ENCODE measurements around the gene ADAT3.

Gene ADAT3

DNA sequence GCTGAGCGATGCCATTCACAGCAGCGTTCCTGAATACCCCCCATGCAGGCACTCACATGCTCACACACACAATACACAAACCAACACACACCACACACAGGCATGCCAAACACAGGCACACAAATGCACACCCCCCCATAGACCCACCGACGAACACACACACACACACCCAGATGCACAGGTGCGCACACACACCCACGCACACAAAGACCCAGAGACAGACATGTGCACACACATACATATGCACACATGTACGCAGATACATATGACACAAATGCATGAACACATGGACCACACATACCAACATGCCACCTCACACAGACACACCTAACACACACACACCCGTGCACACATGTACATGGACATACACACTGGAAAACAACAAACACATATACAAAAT is 28.7 kb downstream of the ADAT3 start:
- Histone ChIP-seq H3K36me3 (replicated peaks; ENCODE audit: insufficient read depth, low read length) (no peaks in the 10 kb centered on the region), H3K9me3 (replicated peaks; ENCODE audit: insufficient read depth, low read length) (no peaks in the 10 kb centered on the region), H2AFZ (ENCODE audit: low read length) (no peak overlapping the region), H3K4me2 (ENCODE audit: low read depth, low read length) (no peak overlapping the region), H3K9me2 (replicated peaks; ENCODE audit: insufficient read depth, low read length) (no peaks in the 10 kb centered on the region), H3K9ac (ENCODE audit: low read length) (no peak overlapping the region), H3K27me3 (replicated peaks; ENCODE audit: insufficient read depth, low read length) (no peaks in the 10 kb centered on the region; the same call in 1 of the 2 replicates), H3F3A (ENCODE audit: insufficient read depth, low read length) (0 out of 2 replicates have a peak, but pooled peaks cover 2% of the 10 kb centered on the region), H4K20me1 (ENCODE audit: insufficient read depth, low read length) (no peaks in the 10 kb centered on the region), H3K79me2 (ENCODE audit: low read length) (no peaks in the 10 kb centered on the region), H3K4me3 (ENCODE audit: low read length) (no peak overlapping the region), H3K4me1 (ENCODE audit: low read length) (peaks cover 5% of the 10 kb centered on the region; the same call in 1 of the 2 replicates), H3K27ac (ENCODE audit: low read length) (no peak overlapping the region)
- DNase-seq: no peak
- TF ChIP-seq EZH2phosphoT487 (IDR thresholded peaks at IDR 0.05; ENCODE audit: low read length) (no peak), EZH2 (optimal IDR thresholded peaks at IDR 0.05; ENCODE audit: low read depth, low read length) (no peak)
- TF ChIP-seq, protein P1, sequence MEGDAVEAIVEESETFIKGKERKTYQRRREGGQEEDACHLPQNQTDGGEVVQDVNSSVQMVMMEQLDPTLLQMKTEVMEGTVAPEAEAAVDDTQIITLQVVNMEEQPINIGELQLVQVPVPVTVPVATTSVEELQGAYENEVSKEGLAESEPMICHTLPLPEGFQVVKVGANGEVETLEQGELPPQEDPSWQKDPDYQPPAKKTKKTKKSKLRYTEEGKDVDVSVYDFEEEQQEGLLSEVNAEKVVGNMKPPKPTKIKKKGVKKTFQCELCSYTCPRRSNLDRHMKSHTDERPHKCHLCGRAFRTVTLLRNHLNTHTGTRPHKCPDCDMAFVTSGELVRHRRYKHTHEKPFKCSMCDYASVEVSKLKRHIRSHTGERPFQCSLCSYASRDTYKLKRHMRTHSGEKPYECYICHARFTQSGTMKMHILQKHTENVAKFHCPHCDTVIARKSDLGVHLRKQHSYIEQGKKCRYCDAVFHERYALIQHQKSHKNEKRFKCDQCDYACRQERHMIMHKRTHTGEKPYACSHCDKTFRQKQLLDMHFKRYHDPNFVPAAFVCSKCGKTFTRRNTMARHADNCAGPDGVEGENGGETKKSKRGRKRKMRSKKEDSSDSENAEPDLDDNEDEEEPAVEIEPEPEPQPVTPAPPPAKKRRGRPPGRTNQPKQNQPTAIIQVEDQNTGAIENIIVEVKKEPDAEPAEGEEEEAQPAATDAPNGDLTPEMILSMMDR (IDR thresholded peaks at IDR 0.05; ENCODE audit: low read length): no peak

DNA sequence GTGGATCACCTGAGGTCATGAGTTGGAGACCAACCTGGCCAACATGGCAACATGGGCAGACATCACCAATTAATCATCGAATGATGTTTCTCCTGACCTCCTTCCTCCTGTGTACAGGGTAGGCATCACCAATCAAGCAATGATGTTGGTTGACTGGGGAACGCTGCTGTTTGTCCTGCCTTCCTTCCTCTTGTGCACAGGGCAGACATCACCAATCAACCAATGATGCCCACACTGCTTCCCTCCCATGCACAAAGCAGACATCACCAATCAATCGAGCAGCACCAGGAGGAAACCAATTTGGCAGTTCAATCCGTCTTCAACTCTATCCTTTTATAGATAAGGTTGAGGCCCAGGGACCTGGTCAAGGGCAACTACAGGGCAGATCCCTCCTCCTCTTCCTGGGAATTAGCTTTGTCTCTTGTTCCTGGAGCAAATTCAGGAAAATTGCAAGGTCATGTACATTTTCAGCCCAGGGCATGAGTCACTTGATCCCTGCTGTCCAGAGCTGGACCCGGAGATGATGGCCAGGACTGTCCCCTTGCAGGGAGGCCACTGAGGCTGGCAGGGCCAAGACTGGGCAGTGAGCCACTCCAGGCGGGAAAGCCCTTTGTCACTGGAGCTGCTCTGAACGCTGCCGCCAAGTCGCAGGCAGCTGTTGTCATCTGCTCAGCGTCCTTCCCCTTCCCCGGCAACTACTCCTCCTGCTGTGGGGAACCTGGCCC is 30.4 kb downstream of the ADAT3 start:
- H3K4me2 ChIP-seq (ENCODE audit: low read depth, low read length): no peak overlapping the region
- TF ChIP-seq EZH2 (optimal IDR thresholded peaks at IDR 0.05; ENCODE audit: low read depth, low read length): no peak
- no peaks in the 10 kb centered on the region for H3K36me3 ChIP-seq (replicated peaks; ENCODE audit: insufficient read depth, low read length)
- no peaks in the 10 kb centered on the region for H3K9me2 ChIP-seq (replicated peaks; ENCODE audit: insufficient read depth, low read length)
- H3K27ac ChIP-seq (ENCODE audit: low read length): no peak overlapping the region
- DNase-seq: peak; percentile 15
- 0 out of 2 replicates have a peak, but pooled peaks cover 5% of the 10 kb centered on the region for H3K4me1 ChIP-seq (ENCODE audit: low read length)
- no peak overlapping the region for H2AFZ ChIP-seq (ENCODE audit: low read length)
- H3F3A ChIP-seq (ENCODE audit: insufficient read depth, low read length): peaks cover 9% of the 10 kb centered on the region; the same call in 1 of the 2 replicates
- no peaks in the 10 kb centered on the region for H4K20me1 ChIP-seq (ENCODE audit: insufficient read depth, low read length)
- no peak overlapping the region for H3K9ac ChIP-seq (ENCODE audit: low read length)
- no peaks in the 10 kb centered on the region; the same call in 1 of the 2 replicates for H3K27me3 ChIP-seq (replicated peaks; ENCODE audit: insufficient read depth, low read length)
- no peaks in the 10 kb centered on the region for H3K9me3 ChIP-seq (replicated peaks; ENCODE audit: insufficient read depth, low read length)
- no peak overlapping the region for H3K4me3 ChIP-seq (ENCODE audit: low read length)
- H3K79me2 ChIP-seq (ENCODE audit: low read length): 0 out of 2 replicates have a peak, but pooled peaks cover 4% of the 10 kb centered on the region

GRCh38 chr19:1936430-1936829 is 31.2 kb downstream of the ADAT3 start:
- Histone ChIP-seq H3K9ac (ENCODE audit: low read length) (no peak overlapping the region), H4K20me1 (ENCODE audit: insufficient read depth, low read length) (no peaks in the 10 kb centered on the region), H2AFZ (ENCODE audit: low read length) (no peak overlapping the region), H3K4me2 (ENCODE audit: low read depth, low read length) (no peak overlapping the region), H3K27me3 (replicated peaks; ENCODE audit: insufficient read depth, low read length) (no peaks in the 10 kb centered on the region; the same call in 1 of the 2 replicates), H3K9me3 (replicated peaks; ENCODE audit: insufficient read depth, low read length) (no peaks in the 10 kb centered on the region), H3K79me2 (ENCODE audit: low read length) (peaks cover 5% of the 10 kb centered on the region), H3K36me3 (replicated peaks; ENCODE audit: insufficient read depth, low read length) (no peaks in the 10 kb centered on the region), H3K9me2 (replicated peaks; ENCODE audit: insufficient read depth, low read length) (no peaks in the 10 kb centered on the region), H3F3A (ENCODE audit: insufficient read depth, low read length) (peaks cover 9% of the 10 kb centered on the region; the same call in 1 of the 2 replicates), H3K4me1 (ENCODE audit: low read length) (0 out of 2 replicates have a peak, but pooled peaks cover 5% of the 10 kb centered on the region), H3K27ac (ENCODE audit: low read length) (no peak overlapping the region), H3K4me3 (ENCODE audit: low read length) (no peak overlapping the region)
- no peak for DNase-seq
- TF ChIP-seq EZH2phosphoT487 (IDR thresholded peaks at IDR 0.05; ENCODE audit: low read length): no peak
- TF ChIP-seq, protein P1 (IDR thresholded peaks at IDR 0.05; ENCODE audit: low read length): no peak
- no peak for TF ChIP-seq EZH2 (optimal IDR thresholded peaks at IDR 0.05; ENCODE audit: low read depth, low read length)
